Muscle of back (tissue), 11 donors: ENCODE measurements around the gene C11orf91. TPM values are rescaled to one million over a fixed set of nuclear protein-coding genes. Genes with fewer than 3 reads are reported as not detected.
"Not testable (repeated sequence)": the region's sequence is repeated elsewhere in the genome, so short reads cannot be mapped to it uniquely, and the experiment has no call there.

Experiments
- DNase-seq, 3 donors: peaks; one replicate each; pipeline versions ENCODE4 v3.0.0 to v3.0.0-alpha.2; 2013
- polyA plus RNA-seq, 10 donors: library from polyadenylated mRNA; unstranded; fragments of 120-200 nt; gene quantifications; one replicate each; pipeline ENCODE4 v1.2.1, GENCODE V29; 2013; ENCODE audit not compliant: insufficient read length in 10 of 10

Gene C11orf91
- polyA plus RNA-seq, 10 donors = not detected

DNA sequence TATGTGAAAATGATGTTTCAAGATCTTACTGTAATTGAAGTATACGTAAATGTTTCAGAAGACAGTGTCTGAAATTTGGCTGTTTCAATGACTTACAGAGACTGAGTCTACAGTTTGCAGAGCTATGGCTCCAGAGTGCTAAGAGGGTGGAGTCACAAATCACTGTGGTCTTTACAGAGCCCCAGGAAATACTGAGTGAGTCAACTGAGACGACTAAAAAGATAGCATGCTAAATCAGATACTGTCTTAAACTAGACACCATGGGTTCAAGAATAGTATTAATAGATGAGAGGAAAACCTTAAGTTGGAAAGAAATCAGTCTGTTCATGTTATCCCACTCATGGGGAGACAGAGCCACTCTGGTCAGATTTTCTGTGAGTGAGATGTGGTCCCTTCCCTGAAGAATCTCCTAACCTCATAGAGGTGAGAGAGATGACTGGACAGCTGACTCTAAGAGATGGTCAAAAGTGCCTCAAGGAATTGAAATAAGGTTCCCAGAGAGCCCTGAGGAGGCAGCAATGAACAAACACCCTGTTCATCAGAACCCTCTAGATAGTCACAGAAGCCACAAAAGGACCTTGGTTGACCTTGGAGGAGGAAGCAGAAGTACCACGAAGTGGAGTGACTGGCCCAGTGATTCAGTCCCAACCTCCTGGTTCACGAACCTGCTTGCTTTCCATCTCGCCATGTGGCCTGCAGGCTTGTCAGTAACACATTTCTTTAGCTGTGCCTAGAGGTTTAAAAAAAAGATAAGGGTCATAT, 30.2 kb downstream of the C11orf91 start:
- no peak for DNase-seq

- no peak for DNase-seq
These were observed 30.9 kb downstream of the C11orf91 start for GRCh38 chr11:33669598-33670249.

DNA sequence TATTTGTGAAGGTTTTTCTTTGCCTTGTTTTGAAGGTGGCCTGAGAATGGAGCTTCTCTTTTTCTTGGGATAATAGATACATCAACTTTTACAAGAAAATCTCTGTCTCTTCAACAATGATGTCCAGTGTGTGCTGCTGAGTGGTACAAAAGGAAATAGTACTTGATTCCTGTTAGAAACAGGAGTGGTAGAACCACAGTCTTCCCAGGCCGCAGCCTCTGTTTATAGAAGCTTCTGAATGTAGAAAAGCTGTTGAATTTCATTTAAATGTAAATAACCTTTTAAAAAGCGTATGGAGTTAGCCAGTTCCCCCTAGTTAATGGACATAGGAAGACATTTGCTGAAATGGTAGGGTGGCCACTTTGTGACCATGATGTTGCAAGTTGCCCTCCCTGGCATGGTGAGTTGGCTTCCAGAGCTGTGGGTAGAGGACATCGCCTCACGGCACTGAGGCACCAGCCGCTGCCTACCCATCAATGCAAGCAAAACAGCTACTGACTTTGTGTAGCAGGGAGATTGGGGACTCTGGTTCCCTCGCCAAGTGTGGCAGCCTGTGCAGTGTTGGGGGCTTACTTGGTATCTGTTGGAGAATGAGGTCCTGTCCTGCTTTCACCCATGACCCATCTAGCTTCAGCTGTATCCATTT, 31.6 kb downstream of the C11orf91 start:
- DNase-seq = no peak

DNA sequence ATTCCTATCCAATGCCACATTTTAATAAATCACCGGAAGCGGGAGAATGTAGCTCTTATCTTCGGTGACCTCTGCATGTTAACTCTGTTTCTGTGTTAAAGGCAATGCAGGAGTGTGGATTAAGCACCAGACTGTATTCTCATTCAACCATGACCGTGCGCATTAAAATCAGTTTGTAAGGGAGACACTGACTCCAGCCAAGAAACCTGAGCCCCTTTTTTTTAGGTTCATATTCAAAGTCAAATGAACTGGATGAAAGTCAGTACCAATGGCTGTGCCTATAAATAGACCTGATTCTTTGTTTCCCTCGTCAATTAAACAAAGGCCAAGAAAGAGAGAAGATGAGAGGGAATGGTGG, 32.2 kb downstream of the C11orf91 start:
- no peak for DNase-seq

DNA sequence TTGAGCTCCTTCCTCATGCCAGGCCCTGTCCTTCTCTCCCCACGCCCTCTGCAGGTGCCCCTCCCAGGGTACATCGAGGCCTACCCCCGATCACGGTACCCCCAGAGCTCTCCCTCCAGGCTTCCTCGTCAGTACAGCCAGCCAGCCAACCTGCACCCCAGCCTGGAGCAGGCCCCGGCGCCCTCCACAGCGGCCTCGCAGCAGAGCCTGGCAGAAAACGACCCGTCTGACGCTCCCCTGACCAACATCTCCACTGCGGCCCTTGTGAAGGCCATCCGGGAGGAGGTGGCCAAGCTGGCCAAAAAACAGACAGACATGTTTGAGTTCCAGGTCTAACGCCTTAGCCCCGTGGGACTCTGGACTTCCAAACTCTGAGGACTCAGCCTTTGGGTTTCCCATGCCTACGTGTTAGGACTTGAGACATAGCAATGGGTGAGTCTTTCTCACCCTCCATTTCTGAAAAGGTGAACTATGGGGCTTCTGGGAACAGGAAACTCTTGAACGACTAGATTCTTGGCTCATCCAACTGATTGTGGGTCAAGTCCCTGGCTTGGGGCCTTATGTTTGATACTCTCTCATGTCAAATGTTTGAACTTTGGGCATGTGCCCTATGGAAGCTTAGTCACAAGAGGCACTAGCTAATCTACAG, 32.7 kb downstream of the C11orf91 start:
- DNase-seq = no peak

DNA sequence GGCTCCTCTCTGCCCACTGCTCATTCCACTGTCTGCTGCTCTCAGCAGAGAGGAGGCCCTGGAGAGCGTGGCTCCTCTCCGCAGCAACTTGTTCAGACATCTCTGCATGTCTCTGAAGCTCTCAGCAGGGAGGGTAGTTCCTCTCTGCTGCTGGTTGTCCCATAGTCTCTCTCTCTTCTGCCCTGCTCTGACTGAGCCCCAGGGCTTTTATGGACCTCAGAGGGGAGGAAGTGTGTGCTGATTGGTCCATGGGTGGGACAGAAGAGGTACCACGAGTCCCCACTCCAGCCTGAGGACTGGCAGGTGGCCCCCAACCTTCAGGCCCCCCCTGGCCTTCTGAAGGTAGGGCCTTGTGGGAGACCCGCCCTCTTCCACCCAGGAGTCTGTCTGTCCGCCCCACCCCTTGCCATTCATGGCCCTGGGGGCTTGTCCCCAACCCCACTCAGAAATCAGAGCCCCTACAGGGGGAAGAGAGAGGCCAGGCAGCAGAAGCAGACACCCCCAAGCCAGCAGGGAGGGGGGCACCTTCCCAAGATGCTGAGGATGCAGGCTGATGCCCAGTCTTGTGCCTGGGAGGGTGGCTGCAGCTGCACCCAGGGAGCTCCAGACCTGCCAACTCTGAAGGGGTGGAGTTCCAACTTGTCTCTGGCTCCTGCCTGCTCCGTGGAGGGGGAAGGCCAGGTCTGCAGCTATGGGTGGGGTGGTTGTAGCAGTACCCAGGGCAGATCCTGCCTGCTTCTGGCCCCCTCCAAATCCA, 35.1 kb downstream of the C11orf91 start:
- DNase-seq = no peak

- no peak for DNase-seq
These were observed 35.8 kb downstream of the C11orf91 start for GRCh38 chr11:33664827-33665226.

DNA sequence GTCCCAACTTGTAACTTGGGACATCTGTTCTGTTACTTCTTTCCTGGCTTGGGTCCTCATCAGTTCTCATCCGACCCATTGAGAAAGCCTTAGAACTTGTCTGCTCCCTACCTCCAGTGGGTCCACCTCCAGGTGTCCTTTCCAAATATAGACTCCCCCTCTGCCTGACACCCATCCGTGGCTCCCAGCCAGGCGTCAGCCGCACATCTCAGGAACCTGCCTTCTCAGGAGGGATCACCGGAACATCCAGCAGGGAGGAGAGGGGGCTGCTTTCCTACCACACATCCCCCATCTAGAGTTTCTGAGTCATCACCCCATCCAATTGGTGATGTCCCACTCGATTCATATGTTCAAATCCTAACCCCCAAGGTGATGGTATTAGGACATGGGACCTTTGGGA, 36.5 kb downstream of the C11orf91 start:
- no peak for DNase-seq

GRCh38 chr11:33663121-33663520, 37.5 kb downstream of the C11orf91 start:
- no peak for DNase-seq

DNA sequence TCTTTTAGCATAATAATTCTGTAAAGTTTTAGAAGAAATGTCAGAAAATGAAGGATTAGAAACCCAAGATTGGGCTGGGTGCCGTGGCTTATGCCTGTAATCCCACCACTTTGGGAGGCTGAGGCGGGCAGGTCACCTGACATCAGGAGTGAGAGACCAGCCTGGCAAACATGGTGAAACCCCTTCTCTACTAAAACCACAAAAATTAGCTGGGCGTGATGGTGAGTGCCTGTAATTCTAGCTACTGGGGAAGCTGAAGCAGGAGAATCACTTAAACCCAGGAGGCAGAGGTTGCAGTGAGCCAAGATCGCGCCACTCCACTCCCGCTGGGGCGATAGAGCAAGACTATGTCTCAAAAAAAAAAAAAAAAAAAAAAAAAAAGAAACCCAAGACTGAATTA, 39.1 kb downstream of the C11orf91 start:
- not testable (repeated sequence) for DNase-seq

- DNase-seq = no peak
These were observed 39.7 kb downstream of the C11orf91 start for GRCh38 chr11:33660962-33661361.

GRCh38 chr11:33659370-33660139, 41.1 kb downstream of the C11orf91 start:
- no peak for DNase-seq

DNA sequence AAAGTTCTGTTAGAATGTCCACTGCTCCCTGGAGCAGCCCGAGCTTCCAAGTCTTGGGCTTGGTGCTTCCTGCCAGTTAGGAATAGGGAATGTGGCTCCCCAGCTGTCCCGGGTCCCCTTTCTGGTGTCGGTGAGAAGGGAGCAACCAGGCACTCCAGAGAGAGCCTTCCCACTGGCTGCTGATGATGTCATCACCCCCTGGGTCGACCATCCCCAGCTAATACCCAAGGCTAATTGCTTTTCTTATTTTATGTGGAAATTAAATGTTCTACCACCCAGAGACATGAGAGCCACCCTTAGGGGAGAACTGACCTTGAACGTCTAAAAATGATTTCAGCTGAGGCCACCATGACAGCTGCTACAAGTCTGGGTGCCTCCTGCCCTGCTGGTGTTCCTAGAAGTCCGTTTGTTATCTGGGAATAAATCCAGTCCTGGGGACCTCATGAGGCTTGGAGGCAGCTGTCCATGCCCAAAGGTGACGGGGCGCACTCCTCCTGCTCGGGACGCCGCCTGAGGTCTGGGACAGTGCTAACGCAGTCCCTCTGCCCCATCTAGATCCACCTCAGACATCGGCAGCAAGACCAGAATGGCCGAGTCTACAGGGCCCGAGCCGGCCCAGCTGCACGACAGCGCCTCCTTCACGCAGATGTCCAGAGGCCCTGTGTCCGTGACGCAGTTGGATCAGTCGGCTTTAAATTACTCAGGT, 42.3 kb downstream of the C11orf91 start:
- no peak for DNase-seq

GRCh38 chr11:33657757-33658156, 42.9 kb downstream of the C11orf91 start:
- DNase-seq = no peak

GRCh38 chr11:33656768-33657167, 43.9 kb downstream of the C11orf91 start:
- DNase-seq = no peak

- no peak for DNase-seq
These were observed 44.6 kb downstream of the C11orf91 start for GRCh38 chr11:33655842-33656600.

GRCh38 chr11:33654594-33654993, 46.0 kb downstream of the C11orf91 start:
- DNase-seq = no peak

DNA sequence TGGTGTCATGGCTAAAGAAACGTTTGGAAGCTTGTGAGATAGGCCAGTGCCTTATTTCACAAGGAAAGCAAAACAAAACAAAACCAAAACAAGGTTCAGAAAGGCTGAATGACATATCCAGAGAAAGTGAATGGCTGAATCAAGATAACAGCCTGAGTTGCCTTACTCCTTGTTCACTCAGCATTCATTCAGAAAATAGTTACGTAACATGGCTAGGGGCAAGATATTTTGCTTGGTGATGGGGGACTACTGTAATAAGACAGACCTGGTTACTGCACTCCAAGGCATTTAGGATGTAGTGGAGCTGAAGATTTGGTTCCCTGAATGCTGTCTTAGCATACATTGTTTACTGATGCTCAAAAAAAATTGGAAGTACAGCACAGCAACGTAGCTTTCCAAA, 47.7 kb downstream of the C11orf91 start:
- peak in 1 of 3 donors; percentile 30 for DNase-seq

GRCh38 chr11:33652431-33652830, 48.2 kb downstream of the C11orf91 start:
- peak in 2 of 3 donors; percentile 26 to 70 for DNase-seq

DNA sequence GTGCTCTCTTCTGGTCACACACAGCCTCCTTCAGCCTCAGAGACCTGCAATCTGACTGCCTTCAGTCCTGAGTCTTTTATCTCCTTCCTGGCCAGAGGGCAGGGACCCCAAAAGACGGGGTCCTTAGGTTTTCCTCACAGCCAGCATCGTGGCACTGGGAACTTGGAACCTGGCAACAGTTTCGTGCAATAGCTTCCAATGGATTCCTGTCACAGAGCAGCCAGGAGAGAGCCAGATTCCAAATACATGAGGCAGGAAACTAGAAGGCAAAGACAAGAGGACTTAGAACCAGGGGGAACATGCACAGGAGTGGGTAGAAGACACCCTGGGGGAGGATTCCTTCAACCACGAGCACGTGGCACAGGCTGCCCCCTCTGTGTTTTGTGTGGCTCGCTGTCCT, 48.6 kb downstream of the C11orf91 start:
- DNase-seq = peak in 1 of 3 donors; percentile 53
